Measurements from ENCODE around the gene MOV10L1. TPM values are rescaled to one million over a fixed set of nuclear protein-coding genes. Genes with fewer than 3 reads are reported as not detected.

Gene MOV10L1
- total RNA-seq, 1 experiment from 2014 or later = not detected

DNA sequence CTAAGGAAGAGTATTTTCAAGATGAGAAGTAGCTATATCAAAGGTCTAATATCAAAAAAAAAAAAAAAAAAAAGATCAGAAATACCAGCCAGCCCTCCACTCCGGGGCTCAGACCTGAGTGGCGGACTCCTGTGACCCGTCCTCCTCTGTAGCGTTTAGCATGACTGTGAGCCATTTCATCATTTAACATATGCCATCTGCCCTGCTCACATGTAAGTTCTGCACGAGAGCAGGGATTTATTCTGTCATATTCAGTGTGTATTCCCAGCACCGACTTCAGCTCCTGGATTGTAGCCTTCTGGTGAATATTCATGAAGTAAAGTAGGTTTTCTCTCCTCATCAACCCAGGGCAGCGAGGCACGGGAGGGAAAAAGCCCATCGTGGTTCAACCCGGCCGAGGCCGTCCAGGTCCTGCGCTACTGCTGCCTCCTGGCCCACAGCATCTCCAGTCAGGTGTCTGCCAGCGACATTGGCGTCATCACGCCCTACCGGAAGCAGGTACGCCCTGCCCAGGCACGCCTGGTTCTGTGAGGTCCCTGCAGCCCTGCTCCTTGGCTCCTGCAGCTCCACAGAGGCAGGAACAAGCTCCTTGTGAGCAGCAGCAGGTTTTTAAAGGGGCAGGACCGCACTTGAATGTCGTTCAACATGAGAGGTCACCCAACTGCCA, 68.0 kb downstream of the MOV10L1 start:
- Histone ChIP-seq H3K4me3 (ENCODE audit: low read depth, low read length, poor library complexity, severe bottlenecking) (no peak overlapping the region), H3K4me1 (ENCODE audit: insufficient read depth, low read length, poor library complexity, severe bottlenecking) (no peaks in the 10 kb centered on the region), H3K9me3 (ENCODE audit: low read depth, low read length, poor library complexity, severe bottlenecking) (no peaks in the 10 kb centered on the region), H3K27ac (ENCODE audit: low read depth, low read length, poor library complexity, severe bottlenecking) (no peak overlapping the region), H3K27me3 (replicated peaks; ENCODE audit: insufficient read depth, low read depth, low read length, poor library complexity) (no peaks in the 10 kb centered on the region), H3K36me3 (ENCODE audit: insufficient read depth, low read length, poor library complexity, severe bottlenecking) (no peaks in the 10 kb centered on the region)
- BruUV-seq (replicated peaks) = no TSS peak
- ChIA-PET CTCF (no interaction called here), POLR2A (ENCODE audit: low non-redundant PET) (no interaction called here)
- DNase-seq (ENCODE audit: low spot score) = no peak
- TF ChIP-seq EZH2 (IDR thresholded peaks at IDR 0.05; ENCODE audit: borderline replicate concordance, low read depth, low read length, poor library complexity, severe bottlenecking) = no peak
- TF ChIP-seq, protein P1, sequence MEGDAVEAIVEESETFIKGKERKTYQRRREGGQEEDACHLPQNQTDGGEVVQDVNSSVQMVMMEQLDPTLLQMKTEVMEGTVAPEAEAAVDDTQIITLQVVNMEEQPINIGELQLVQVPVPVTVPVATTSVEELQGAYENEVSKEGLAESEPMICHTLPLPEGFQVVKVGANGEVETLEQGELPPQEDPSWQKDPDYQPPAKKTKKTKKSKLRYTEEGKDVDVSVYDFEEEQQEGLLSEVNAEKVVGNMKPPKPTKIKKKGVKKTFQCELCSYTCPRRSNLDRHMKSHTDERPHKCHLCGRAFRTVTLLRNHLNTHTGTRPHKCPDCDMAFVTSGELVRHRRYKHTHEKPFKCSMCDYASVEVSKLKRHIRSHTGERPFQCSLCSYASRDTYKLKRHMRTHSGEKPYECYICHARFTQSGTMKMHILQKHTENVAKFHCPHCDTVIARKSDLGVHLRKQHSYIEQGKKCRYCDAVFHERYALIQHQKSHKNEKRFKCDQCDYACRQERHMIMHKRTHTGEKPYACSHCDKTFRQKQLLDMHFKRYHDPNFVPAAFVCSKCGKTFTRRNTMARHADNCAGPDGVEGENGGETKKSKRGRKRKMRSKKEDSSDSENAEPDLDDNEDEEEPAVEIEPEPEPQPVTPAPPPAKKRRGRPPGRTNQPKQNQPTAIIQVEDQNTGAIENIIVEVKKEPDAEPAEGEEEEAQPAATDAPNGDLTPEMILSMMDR (conservative IDR thresholded peaks at IDR 0.05; ENCODE audit: low read depth, low read length) = no peak
- intact Hi-C loops (cut with micrococcal nuclease; ENCODE audit: unreplicated experiment) = no loop called here

DNA sequence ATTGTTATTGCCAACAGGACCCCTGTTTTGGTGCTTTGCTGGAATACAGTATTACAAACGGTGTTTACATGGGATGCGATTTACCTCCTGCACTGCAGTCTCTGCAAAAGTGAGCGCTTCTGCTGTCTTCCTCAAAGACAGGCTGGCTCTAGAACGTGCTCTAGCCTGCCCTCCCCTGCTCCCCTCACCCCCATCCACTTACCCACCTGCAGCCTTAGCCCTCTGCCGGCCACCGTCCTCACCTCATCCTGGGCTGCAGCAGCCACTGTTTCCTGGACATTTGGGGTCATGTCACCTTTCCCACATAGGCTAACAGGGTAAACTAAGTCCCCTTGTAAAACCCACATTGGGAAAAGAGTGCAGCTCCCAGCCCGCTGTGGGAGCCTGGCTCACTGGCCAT, 71.1 kb downstream of the MOV10L1 start:
- ChIA-PET CTCF (no interaction called here), POLR2A (ENCODE audit: low non-redundant PET) (no interaction called here)
- no TSS peak for BruUV-seq (replicated peaks)
- no peaks in the 10 kb centered on the region for H3K27me3 ChIP-seq (replicated peaks; ENCODE audit: insufficient read depth, low read depth, low read length, poor library complexity)
- H3K36me3 ChIP-seq (ENCODE audit: insufficient read depth, low read length, poor library complexity, severe bottlenecking) = no peaks in the 10 kb centered on the region
- intact Hi-C loops (cut with micrococcal nuclease; ENCODE audit: unreplicated experiment) = no loop called here
- no peak overlapping the region for H3K4me3 ChIP-seq (ENCODE audit: low read depth, low read length, poor library complexity, severe bottlenecking)
- TF ChIP-seq, protein P1 (conservative IDR thresholded peaks at IDR 0.05; ENCODE audit: low read depth, low read length) = no peak
- TF ChIP-seq EZH2 (IDR thresholded peaks at IDR 0.05; ENCODE audit: borderline replicate concordance, low read depth, low read length, poor library complexity, severe bottlenecking) = no peak
- H3K27ac ChIP-seq (ENCODE audit: low read depth, low read length, poor library complexity, severe bottlenecking) = no peak overlapping the region
- no peaks in the 10 kb centered on the region for H3K9me3 ChIP-seq (ENCODE audit: low read depth, low read length, poor library complexity, severe bottlenecking)
- no peaks in the 10 kb centered on the region for H3K4me1 ChIP-seq (ENCODE audit: insufficient read depth, low read length, poor library complexity, severe bottlenecking)
- DNase-seq (ENCODE audit: low spot score) = no peak

DNA sequence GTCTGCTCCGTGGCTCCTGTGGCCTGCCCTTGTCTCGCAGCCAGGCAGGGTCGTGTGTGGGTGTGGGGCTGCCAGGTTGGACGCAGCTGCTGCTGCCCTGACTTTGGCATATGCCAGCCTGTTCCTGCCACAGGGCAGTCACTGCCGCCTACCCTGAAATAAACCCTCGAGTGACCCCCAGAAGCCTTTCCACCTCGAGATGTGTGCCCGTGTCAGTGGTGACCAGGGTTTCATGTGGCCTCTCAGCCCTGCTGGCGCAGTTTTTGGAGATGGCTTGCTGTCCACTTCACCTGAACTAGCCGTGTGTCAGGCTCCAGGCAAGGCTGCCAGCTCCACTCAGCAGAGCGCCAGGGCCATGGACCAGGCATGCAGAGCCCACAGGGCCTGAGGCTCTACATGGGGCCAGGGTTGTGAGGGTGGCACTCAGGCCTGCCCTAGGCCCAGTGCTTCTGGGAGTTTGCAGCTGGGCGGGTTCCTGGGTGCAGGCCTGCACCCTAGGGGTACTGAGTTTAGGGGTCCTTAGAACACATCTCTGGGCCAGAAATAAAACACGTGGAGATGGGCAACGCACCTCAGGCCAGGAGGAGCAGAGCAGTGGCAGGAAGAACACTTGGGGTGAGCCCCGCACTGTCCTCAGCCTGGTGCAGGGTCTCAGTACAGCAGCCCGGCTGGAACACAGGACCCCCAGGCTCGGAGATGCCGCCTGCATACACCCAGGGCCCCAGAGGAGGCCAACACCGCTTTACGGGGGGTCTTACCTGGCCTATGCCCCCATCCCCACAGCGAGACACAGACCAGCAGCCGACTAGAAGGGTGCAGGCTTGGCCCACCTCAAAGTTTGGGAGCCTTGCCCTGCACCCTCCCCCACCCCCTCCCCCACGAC, 71.9 kb downstream of the MOV10L1 start:
- BruUV-seq (replicated peaks) = no TSS peak
- Histone ChIP-seq H3K36me3 (ENCODE audit: insufficient read depth, low read length, poor library complexity, severe bottlenecking) (no peaks in the 10 kb centered on the region), H3K4me3 (ENCODE audit: low read depth, low read length, poor library complexity, severe bottlenecking) (no peak overlapping the region), H3K9me3 (ENCODE audit: low read depth, low read length, poor library complexity, severe bottlenecking) (no peaks in the 10 kb centered on the region), H3K27me3 (replicated peaks; ENCODE audit: insufficient read depth, low read depth, low read length, poor library complexity) (no peaks in the 10 kb centered on the region), H3K4me1 (ENCODE audit: insufficient read depth, low read length, poor library complexity, severe bottlenecking) (no peaks in the 10 kb centered on the region), H3K27ac (ENCODE audit: low read depth, low read length, poor library complexity, severe bottlenecking) (no peak overlapping the region)
- ChIA-PET POLR2A (ENCODE audit: low non-redundant PET) (no interaction called here), CTCF (no interaction called here)
- TF ChIP-seq EZH2 (IDR thresholded peaks at IDR 0.05; ENCODE audit: borderline replicate concordance, low read depth, low read length, poor library complexity, severe bottlenecking) = no peak
- TF ChIP-seq, protein P1 (conservative IDR thresholded peaks at IDR 0.05; ENCODE audit: low read depth, low read length) = no peak
- intact Hi-C loops (cut with micrococcal nuclease; ENCODE audit: unreplicated experiment) = no loop called here
- DNase-seq (ENCODE audit: low spot score) = no peak
